Stimulated activated CD4-positive, alpha-beta T cell treated with anti-CD3 and anti-CD28 coated beads, Interleukin-12 subunit alpha, Interleukin-12 subunit beta, amount 100 ng/mL, for 4 hours (primary cell): ENCODE results near the gene ADAMTS15.

ENCODE experiments used
- DNase-seq: peaks from one replicate; pipeline ENCODE4 v3.0.0-alpha.2; 2020

The ADAMTS15 gene

GRCh38 chr11:130480186-130480585 is 31.7 kb downstream of the ADAMTS15 start:
- DNase-seq: no peak

GRCh38 chr11:130480711-130481140 is 32.3 kb downstream of the ADAMTS15 start:
- DNase-seq: no peak

- DNase-seq: no peak
Measured at GRCh38 chr11:130483124-130483523, 34.7 kb downstream of the ADAMTS15 start.

- DNase-seq: no peak
Measured at GRCh38 chr11:130485983-130486382, 37.5 kb downstream of the ADAMTS15 start.

GRCh38 chr11:130486391-130486836 is 38.0 kb downstream of the ADAMTS15 start:
- DNase-seq: no peak

- DNase-seq: no peak
Measured at GRCh38 chr11:130486987-130487923, 38.8 kb downstream of the ADAMTS15 start.

- DNase-seq: no peak
Measured at GRCh38 chr11:130487924-130488815, 39.7 kb downstream of the ADAMTS15 start.

- DNase-seq: no peak
Measured at GRCh38 chr11:130488848-130489584, 40.6 kb downstream of the ADAMTS15 start.

- no peak for DNase-seq
Measured at GRCh38 chr11:130489716-130490115, 41.3 kb downstream of the ADAMTS15 start.

GRCh38 chr11:130490682-130491449 is 42.4 kb downstream of the ADAMTS15 start:
- DNase-seq: no peak

GRCh38 chr11:130498181-130498580 is 49.7 kb downstream of the ADAMTS15 start:
- no peak for DNase-seq

GRCh38 chr11:130499828-130500227 is 51.4 kb downstream of the ADAMTS15 start:
- no peak for DNase-seq

GRCh38 chr11:130504317-130504716 is 55.9 kb downstream of the ADAMTS15 start:
- no peak for DNase-seq

GRCh38 chr11:130508913-130509312 is 60.5 kb downstream of the ADAMTS15 start:
- DNase-seq: no peak

- no peak for DNase-seq
Measured at GRCh38 chr11:130509942-130510341, 61.5 kb downstream of the ADAMTS15 start.

- no peak for DNase-seq
Measured at GRCh38 chr11:130510407-130511006, 62.1 kb downstream of the ADAMTS15 start.

- no peak for DNase-seq
Measured at GRCh38 chr11:130511765-130512164, 63.3 kb downstream of the ADAMTS15 start.

- DNase-seq: no peak
Measured at GRCh38 chr11:130512662-130513061, 64.2 kb downstream of the ADAMTS15 start.

GRCh38 chr11:130513132-130513531 is 64.7 kb downstream of the ADAMTS15 start:
- DNase-seq: no peak

- DNase-seq: no peak
Measured at GRCh38 chr11:130514316-130514715, 65.9 kb downstream of the ADAMTS15 start.

- DNase-seq: no peak
Measured at GRCh38 chr11:130514851-130515250, 66.4 kb downstream of the ADAMTS15 start.
